Activated CD8-positive, alpha-beta memory T cell treated with anti-CD3 and anti-CD28 coated beads for 48 hours (primary cell): ENCODE results near the gene KLF1.
A peak's percentile ranks its signal among the peaks of the same experiment; 100 is the strongest.
"Not testable (repeated sequence)": the region's sequence is repeated elsewhere in the genome, so short reads cannot be mapped to it uniquely, and the experiment has no call there.

Experiments
- DNase-seq, 3 experiments: peaks; one replicate each; pipeline ENCODE4 v3.0.0-alpha.2; 2020; ENCODE audit warnings: low read depth in 2 of 3, low spot score in 2 of 3

The KLF1 gene

GRCh38 chr19:12886969-12887747 lies at the start of gene KLF1:
KLF1 (minus strand) TSS chr19:12887201; CDS start chr19:12887140, 61 bp downstream.
- DNase-seq = no peak

- DNase-seq = no peak
Observed at GRCh38 chr19:12936582-12936981, 49.6 kb upstream of the KLF1 start.

GRCh38 chr19:12935071-12935470 lies 48.1 kb upstream of the KLF1 start:
- DNase-seq = no peak

- peak; percentile 67 to 79 (median 68) for DNase-seq
Observed at GRCh38 chr19:12933287-12934072, 46.5 kb upstream of the KLF1 start, which contains the start of gene FARSA. FARSA (minus strand) TSS chr19:12933711; CDS start chr19:12933696, 15 bp downstream.

- no peak for DNase-seq
Observed at GRCh38 chr19:12932392-12933286, 45.6 kb upstream of the KLF1 start.

GRCh38 chr19:12930002-12930645 lies 43.1 kb upstream of the KLF1 start:
- no peak for DNase-seq

GRCh38 chr19:12924621-12925310 lies 37.8 kb upstream of the KLF1 start:
- no peak for DNase-seq

- no peak for DNase-seq
Observed at GRCh38 chr19:12922959-12923358, 36.0 kb upstream of the KLF1 start.

GRCh38 chr19:12921047-12921446 lies 34.0 kb upstream of the KLF1 start:
- no peak for DNase-seq

GRCh38 chr19:12918253-12918652 lies 31.3 kb upstream of the KLF1 start:
- DNase-seq = no peak

- DNase-seq = not testable (repeated sequence)
Observed at GRCh38 chr19:12915860-12916259, 28.9 kb upstream of the KLF1 start.

- DNase-seq = no peak
Observed at GRCh38 chr19:12913851-12914690, 27.1 kb upstream of the KLF1 start.

GRCh38 chr19:12913011-12913561 lies 26.1 kb upstream of the KLF1 start:
- DNase-seq = no peak

GRCh38 chr19:12912571-12912970 lies 25.6 kb upstream of the KLF1 start:
- DNase-seq = no peak

- no peak for DNase-seq
Observed at GRCh38 chr19:12907166-12907565, 20.2 kb upstream of the KLF1 start.

- no peak for DNase-seq
Observed at GRCh38 chr19:12899891-12900518, 13.0 kb upstream of the KLF1 start.

- DNase-seq = no peak
Observed at GRCh38 chr19:12896460-12896859, 9.5 kb upstream of the KLF1 start.

GRCh38 chr19:12893582-12893981 lies 6.6 kb upstream of the KLF1 start:
- DNase-seq = no peak
